Ovary (tissue), 9 donors: ENCODE data around the gene HPSE. TPM values are rescaled to one million over a fixed set of nuclear protein-coding genes. Genes with fewer than 3 reads are reported as not detected.
"Not testable (repeated sequence)": the region's sequence is repeated elsewhere in the genome, so short reads cannot be mapped to it uniquely, and the experiment has no call there.

ENCODE experiments used
- DNase-seq, 5 donors: peaks; one replicate each; pipeline ENCODE4 v3.0.0-alpha.2; 2019 to 2020
- H3K27ac ChIP-seq, 2 donors: fragments of 200-600 bp; one replicate each; pipeline versions ENCODE4 v1.5.1 to v1.8.0; 2019 to 2022
- H3K27me3 ChIP-seq: fragments of 200-600 bp; one replicate; pipeline ENCODE4 v1.8.0; 2022
- H3K36me3 ChIP-seq: fragments of 200-600 bp; sonication (generic); one replicate; pipeline ENCODE4 v1.5.1; 2019
- H3K4me1 ChIP-seq: one replicate; pipeline ENCODE4 v1.8.1; 2013; ENCODE audit warnings: mild to moderate bottlenecking, moderate library complexity; ENCODE audit not compliant: insufficient read depth
- H3K4me3 ChIP-seq: fragments of 200-600 bp; sonication (generic); one replicate; pipeline ENCODE4 v1.5.1; 2017
- H3K9me3 ChIP-seq, 2 donors: fragments of 200-600 bp in 1 of 2; sonication (generic) in 1 of 2; one replicate each; pipeline versions ENCODE4 v1.5.1 to v1.8.1; 2013 to 2019; ENCODE audit warnings: mild to moderate bottlenecking in 1 of 2, moderate library complexity in 1 of 2
- CTCF ChIP-seq, 3 donors: fragments of 450-650 bp in 2 of 3; fragments of 200-600 bp in 1 of 3; IDR thresholded peaks; one replicate each; pipeline versions ENCODE4 v1.5.1 to v1.8.0; 2016 to 2022; ENCODE audit warnings: antibody characterized with exemption in 3 of 3, mild to moderate bottlenecking in 1 of 3
- EP300 ChIP-seq: sonication (generic); formaldehyde crosslinking; IDR thresholded peaks from one replicate; pipeline ENCODE4 v1.6.1; 2017; ENCODE audit warnings: antibody characterized with exemption
- POLR2A ChIP-seq: fragments of 450-650 bp; IDR thresholded peaks from one replicate; pipeline ENCODE4 v1.6.1; 2017; ENCODE audit warnings: antibody characterized with exemption, mild to moderate bottlenecking, moderate library complexity
- WGBS, 3 donors: extraction: QIAGEN DNeasy Blood & Tissue Kit in 1 of 3; methylation state at CpG; one replicate each; pipeline versions ENCODE4 v1.1.5 to v1.1.7; 2013 to 2017; 5-methylcytosine and 5-hydroxymethylcytosine counted together
- intact Hi-C, 4 donors: fragments of 100-400 bp; cut with DNase I; formaldehyde crosslinking; loops; one replicate each; pipeline versions ENCODE4 v1.11.0 to v1.15.1; 2022 to 2023
- polyA plus RNA-seq, 2 donors: library from polyadenylated mRNA; stranded (reverse); fragments of 200-250 nt in 1 of 2; fragments of 350-450 nt in 1 of 2; fragmentation: Illumina TruSeq in 1 of 2; extraction: RNeasy Lipid Tissue Mini Kit (QIAGEN cat#74804) in 1 of 2; gene quantifications; one replicate each; pipeline ENCODE4 v1.2.3, GENCODE V29; 2013 to 2014
- total RNA-seq, 7 donors: library from RNA; depleted of rRNA in 2 of 7; stranded (reverse); fragments of >200 nt in 2 of 7; fragmentation: NEBNext Ultra II Directional in 3 of 7; extraction: Animal tissue kit (Norgen Biotek cat#: 25700) in 3 of 7; gene quantifications; one replicate each; pipeline versions ENCODE4 v1.1.0 to v1.2.4, GENCODE V29; 2016 to 2023
- donor health status: DM: no; HTN: no; CAD: no; lungs with moderate emphysema.
- donor health status: DM: no; HTN: no; CAD: no.
- donor health status: Bipolar disorder and iron deficiency.
- donor health status: DM: yes; HTN: yes; CAD: no.
- donor health status: DM: no; HTN: no; CAD: no.
- donor health status: DM: yes; HTN: yes; CAD: no.

Gene HPSE
- total and polyA plus RNA-seq, 9 donors, result 4.3 to 23.3 (median 6.4) TPM

GRCh38 chr4:83281307-83281706, 53.3 kb downstream of the HPSE start:
- Histone ChIP-seq H3K4me1 (no peaks in the 10 kb centered on the region), H3K27me3 (no peaks in the 10 kb centered on the region), H3K27ac (no peak overlapping the region), H3K4me3 (no peak overlapping the region), H3K36me3 (no peaks in the 10 kb centered on the region), H3K9me3 (no peaks in the 10 kb centered on the region)
- no peak for DNase-seq
- intact Hi-C loops, result loop anchor here in 3 of 4 donors (5.0 to 10.0 kb wide), 5 partner anchors 153 to 817 kb away; partner anchors contain the start of genes COPS4 (in 1 of the 3), HELQ (in 1 of the 3) and MRPS18C (in 1 of the 3)
- TF ChIP-seq POLR2A, result no peak
- TF ChIP-seq EP300, result no peak
- TF ChIP-seq CTCF (IDR thresholded peaks at IDR 0.05), result no peak
- WGBS, 3 donors, result 67 to 72% (median 70%) methylated on average over 4 of the region's 4 CpGs

- TF ChIP-seq EP300 (no peak), POLR2A (no peak), CTCF (IDR thresholded peaks at IDR 0.05) (no peak)
- no peak for DNase-seq
- H3K4me3 ChIP-seq, result no peak overlapping the region
- H3K4me1 ChIP-seq, result no peaks in the 10 kb centered on the region
- no peak overlapping the region for H3K27ac ChIP-seq
- WGBS, 3 donors, result 91 to 95% (median 91%) methylated on average over 3 of the region's 3 CpGs
- H3K9me3 ChIP-seq, result no peaks in the 10 kb centered on the region
- intact Hi-C loops, result loop anchor here in 1 of 4 donors (10.0 kb wide), 1 partner anchor 192 kb away; no protein-coding TSS in a partner anchor
- H3K27me3 ChIP-seq, result no peaks in the 10 kb centered on the region
- H3K36me3 ChIP-seq, result no peaks in the 10 kb centered on the region
Observed at GRCh38 chr4:83276299-83277040, 58.2 kb downstream of the HPSE start.

- intact Hi-C loops, result loop anchor here in 1 of 4 donors (10.0 kb wide), 1 partner anchor 189 kb away; no protein-coding TSS in a partner anchor
- not testable (repeated sequence) for H3K9me3 ChIP-seq, DNase-seq, H3K27ac ChIP-seq, H3K4me1 ChIP-seq, H3K4me3 ChIP-seq, H3K36me3 ChIP-seq, H3K27me3 ChIP-seq
- 96 to 99% (median 96%) methylated on average over 3 of the region's 3 CpGs for WGBS, 3 donors
Observed at GRCh38 chr4:83273926-83274325, 60.7 kb downstream of the HPSE start.

- Histone ChIP-seq H3K4me3 (no peak overlapping the region), H3K4me1 (no peaks in the 10 kb centered on the region), H3K36me3 (no peaks in the 10 kb centered on the region), H3K27ac (no peak overlapping the region), H3K9me3 (no peaks in the 10 kb centered on the region), H3K27me3 (no peaks in the 10 kb centered on the region)
- no peak for DNase-seq
- intact Hi-C loops, result loop anchor here in 1 of 4 donors (10.0 kb wide), 1 partner anchor 188 kb away; no protein-coding TSS in a partner anchor
- TF ChIP-seq POLR2A (no peak), EP300 (no peak), CTCF (IDR thresholded peaks at IDR 0.05) (no peak)
- WGBS, 3 donors, result 92 to 95% (median 93%) methylated on average over 5 of the region's 5 CpGs
Observed at GRCh38 chr4:83272900-83273299, 61.7 kb downstream of the HPSE start.

- Histone ChIP-seq H3K9me3 (no peaks in the 10 kb centered on the region), H3K36me3 (no peaks in the 10 kb centered on the region)
- intact Hi-C loops, result loop anchor here in 2 of 4 donors (10.0 kb wide), 3 partner anchors 194 to 814 kb away; no protein-coding TSS in a partner anchor
Observed at GRCh38 chr4:83269256-83269655, 65.4 kb downstream of the HPSE start.

More at GRCh38 chr4:83269256-83269655, 65.4 kb downstream of the HPSE start:
- no peak overlapping the region for H3K27ac ChIP-seq
- WGBS, 3 donors, result 89 to 93% (median 91%) methylated on average over 1 of the region's 1 CpG
- no peaks in the 10 kb centered on the region for H3K27me3 ChIP-seq
- DNase-seq, result no peak
- no peak for TF ChIP-seq EP300
- TF ChIP-seq CTCF (IDR thresholded peaks at IDR 0.05), result no peak
- no peak for TF ChIP-seq POLR2A
- peaks cover 6% of the 10 kb centered on the region for H3K4me1 ChIP-seq
- H3K4me3 ChIP-seq, result no peak overlapping the region
